ENCODE measurements around the gene EPS15.
A peak's percentile ranks its signal among the peaks of the same experiment; 100 is the strongest.
"Not testable (repeated sequence)": the region's sequence is repeated elsewhere in the genome, so short reads cannot be mapped to it uniquely, and the experiment has no call there.

Gene EPS15

GRCh38 chr1:51454554-51454953 is 64.5 kb downstream of the EPS15 start:
- H3K4me3 ChIP-seq (replicated peaks in 1 of 2; ENCODE audit: low read depth in 2 of 2, low read length in 2 of 2): no peak overlapping the region
- no peak for TF ChIP-seq CTCF (IDR thresholded peaks at IDR 0.05; ENCODE audit: low read depth, low read length)
- DNase-seq (ENCODE audit: low read depth in 2 of 2): no peak

- H3K4me3 ChIP-seq (replicated peaks in 1 of 2; ENCODE audit: low read depth in 2 of 2, low read length in 2 of 2): no peak overlapping the region
- TF ChIP-seq CTCF (IDR thresholded peaks at IDR 0.05; ENCODE audit: low read depth, low read length): no peak
- DNase-seq (ENCODE audit: low read depth in 2 of 2): no peak
Measured at GRCh38 chr1:51453010-51453409, 66.1 kb downstream of the EPS15 start.

GRCh38 chr1:51448844-51449454 is 70.1 kb downstream of the EPS15 start:
- not testable (repeated sequence) for H3K4me3 ChIP-seq (replicated peaks in 1 of 2; ENCODE audit: low read depth in 2 of 2, low read length in 2 of 2); DNase-seq (ENCODE audit: low read depth in 2 of 2)

- TF ChIP-seq CTCF (IDR thresholded peaks at IDR 0.05; ENCODE audit: low read depth, low read length): no peak
Measured at GRCh38 chr1:51445351-51446090, 73.5 kb downstream of the EPS15 start.

GRCh38 chr1:51444534-51445192 is 74.4 kb downstream of the EPS15 start:
- no peak for DNase-seq (ENCODE audit: low read depth in 2 of 2)
- H3K4me3 ChIP-seq (replicated peaks in 1 of 2; ENCODE audit: low read depth in 2 of 2, low read length in 2 of 2): no peak overlapping the region
- TF ChIP-seq CTCF (IDR thresholded peaks at IDR 0.05; ENCODE audit: low read depth, low read length): no peak

More at GRCh38 chr1:51445351-51446090, 73.5 kb downstream of the EPS15 start:
- no peak overlapping the region for H3K4me3 ChIP-seq (replicated peaks in 1 of 2; ENCODE audit: low read depth in 2 of 2, low read length in 2 of 2)
- DNase-seq (ENCODE audit: low read depth in 2 of 2): peak in 1 of 2 donors; percentile 37

GRCh38 chr1:51444096-51444495 is 75.0 kb downstream of the EPS15 start:
- no peak for DNase-seq (ENCODE audit: low read depth in 2 of 2)
- no peak for TF ChIP-seq CTCF (IDR thresholded peaks at IDR 0.05; ENCODE audit: low read depth, low read length)
- no peak overlapping the region for H3K4me3 ChIP-seq (replicated peaks in 1 of 2; ENCODE audit: low read depth in 2 of 2, low read length in 2 of 2)

GRCh38 chr1:51443555-51443954 is 75.5 kb downstream of the EPS15 start:
- TF ChIP-seq CTCF (IDR thresholded peaks at IDR 0.05; ENCODE audit: low read depth, low read length): no peak
- DNase-seq (ENCODE audit: low read depth in 2 of 2): no peak
- no peak overlapping the region for H3K4me3 ChIP-seq (replicated peaks in 1 of 2; ENCODE audit: low read depth in 2 of 2, low read length in 2 of 2)
